ENCODE measurements around the gene FBXO31. TPM values are rescaled to one million over a fixed set of nuclear protein-coding genes. Genes with fewer than 3 reads are reported as not detected.

The FBXO31 gene
- total RNA-seq, 1 donor from 2014 or later, result 25.6 TPM

- no peak for DNase-seq
Measured at GRCh38 chr16:87309620-87310525, 73.7 kb downstream of the FBXO31 start.

- no peak for DNase-seq
Measured at GRCh38 chr16:87308826-87309225, 74.8 kb downstream of the FBXO31 start.

GRCh38 chr16:87306516-87306915, 77.1 kb downstream of the FBXO31 start:
- no peak for DNase-seq

- DNase-seq, result no peak
Measured at GRCh38 chr16:87305505-87306391, 77.8 kb downstream of the FBXO31 start.

GRCh38 chr16:87304951-87305350, 78.6 kb downstream of the FBXO31 start:
- DNase-seq, result no peak

GRCh38 chr16:87303962-87304521, 79.5 kb downstream of the FBXO31 start:
- no peak for DNase-seq

GRCh38 chr16:87303431-87303930, 80.1 kb downstream of the FBXO31 start:
- DNase-seq, result no peak

- no peak for DNase-seq
Measured at GRCh38 chr16:87298857-87299465, 84.6 kb downstream of the FBXO31 start.

GRCh38 chr16:87297918-87298631, 85.5 kb downstream of the FBXO31 start:
- no peak for DNase-seq

- DNase-seq, result no peak
Measured at GRCh38 chr16:87297407-87297806, 86.2 kb downstream of the FBXO31 start.

GRCh38 chr16:87295661-87296531, 87.7 kb downstream of the FBXO31 start:
- DNase-seq, result no peak

- DNase-seq, result no peak
Measured at GRCh38 chr16:87295259-87295658, 88.3 kb downstream of the FBXO31 start.

- no peak for DNase-seq
Measured at GRCh38 chr16:87293990-87294389, 89.6 kb downstream of the FBXO31 start.

- no peak for DNase-seq
Measured at GRCh38 chr16:87291944-87292343, 91.6 kb downstream of the FBXO31 start.

GRCh38 chr16:87288753-87289362, 94.7 kb downstream of the FBXO31 start:
- DNase-seq, result no peak

GRCh38 chr16:87286839-87287626, 96.5 kb downstream of the FBXO31 start:
- no peak for DNase-seq

GRCh38 chr16:87284183-87284582, 99.4 kb downstream of the FBXO31 start:
- DNase-seq, result no peak

GRCh38 chr16:87279094-87279658, 104.4 kb downstream of the FBXO31 start:
- no peak for DNase-seq

Measured in occipital lobe (tissue), 2 donors.